Uterus (tissue), 4 donors: ENCODE data around the gene UPP1. TPM values are rescaled to one million over a fixed set of nuclear protein-coding genes. Genes with fewer than 3 reads are reported as not detected.

ENCODE experiments used
- DNase-seq, 2 donors: peaks; one replicate each; pipeline ENCODE4 v3.0.0-alpha.2; 2019 to 2020
- H3K27ac ChIP-seq, 2 donors: fragments of 200-600 bp; sonication (generic); 1 replicate in 1 of 2; 2 replicates in 1 of 2; pipeline ENCODE4 v1.5.1; 2016 to 2018
- H3K27me3 ChIP-seq, 2 donors: fragments of 200-600 bp; sonication (generic); one replicate each; pipeline ENCODE4 v1.5.1; 2018 to 2019; ENCODE audit warnings: control low read depth in 1 of 2
- H3K36me3 ChIP-seq, 2 donors: fragments of 200-600 bp; sonication (generic); one replicate each; pipeline ENCODE4 v1.5.1; 2019; ENCODE audit warnings: control low read depth in 1 of 2
- H3K4me1 ChIP-seq, 2 donors: fragments of 200-600 bp; sonication (generic); one replicate each; pipeline ENCODE4 v1.5.1; 2018 to 2019; ENCODE audit warnings: control low read depth in 1 of 2
- H3K4me3 ChIP-seq, 2 donors: fragments of 200-600 bp; sonication (generic); 1 replicate in 1 of 2; 2 replicates in 1 of 2; pipeline ENCODE4 v1.5.1; 2018 to 2019; ENCODE audit warnings: mild to moderate bottlenecking in 1 of 2
- H3K9me3 ChIP-seq, 2 donors: fragments of 200-600 bp; sonication (generic); one replicate each; pipeline ENCODE4 v1.5.1; 2019; ENCODE audit warnings: control low read depth in 1 of 2
- POLR2A ChIP-seq, 2 donors: fragments of 450-650 bp; IDR thresholded peaks; one replicate each; pipeline ENCODE4 v1.6.1; 2016; ENCODE audit warnings: antibody characterized with exemption in 2 of 2, mild to moderate bottlenecking in 1 of 2, moderate library complexity in 1 of 2
- intact Hi-C: fragments of 100-400 bp; cut with DNase I; formaldehyde crosslinking; loops from one replicate; pipeline ENCODE4 v1.15.1; 2023; ENCODE audit warnings: low total_unique reads
- total RNA-seq, 4 donors: library from RNA; depleted of rRNA in 3 of 4; stranded (reverse); fragments of >200 nt in 3 of 4; gene quantifications; one replicate each; pipeline versions ENCODE4 v1.1.0 to v1.2.4, GENCODE V29; 2014 to 2023
- TF ChIP-seq, protein P1 (sequence below), 4 experiments: fragments of 200-600 bp in 2 of 4; fragments of 450-650 bp in 2 of 4; sonication (generic) in 2 of 4; IDR thresholded peaks; one replicate each; pipeline ENCODE4 v1.5.1; 2016 to 2019; ENCODE audit warnings: antibody characterized with exemption in 4 of 4, mild to moderate bottlenecking in 2 of 4, moderate library complexity in 1 of 4
- donor health status: DM: yes; HTN: yes; CAD: no.

UPP1 gene
- total RNA-seq, 4 donors from 2014 or later = 1.5 to 25.2 (median 5.4) TPM

DNA sequence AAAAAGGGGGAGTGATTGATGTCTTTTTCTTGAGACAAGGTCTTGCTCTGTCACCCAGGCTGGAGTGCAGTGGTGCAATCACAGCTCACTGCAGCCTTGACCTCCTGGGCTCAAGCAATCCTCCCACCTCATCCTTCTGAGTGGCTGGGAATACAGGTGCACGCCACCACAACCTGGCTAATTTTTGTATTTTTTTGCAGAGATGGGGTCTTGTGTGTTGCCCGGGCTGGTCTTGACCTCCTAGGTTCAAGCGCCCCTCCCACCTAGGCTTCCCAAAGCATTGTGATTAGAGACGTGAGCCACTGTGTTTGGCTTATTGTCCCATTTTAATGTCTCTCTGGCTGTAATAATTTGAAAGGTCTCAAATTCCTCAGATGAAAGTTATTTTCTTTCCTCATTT, 21.8 kb downstream of the UPP1 start:
- H3K27me3 ChIP-seq = no peaks in the 10 kb centered on the region
- H3K36me3 ChIP-seq = no peaks in the 10 kb centered on the region
- H3K9me3 ChIP-seq = no peaks in the 10 kb centered on the region
- DNase-seq = no peak
- TF ChIP-seq, protein P1, sequence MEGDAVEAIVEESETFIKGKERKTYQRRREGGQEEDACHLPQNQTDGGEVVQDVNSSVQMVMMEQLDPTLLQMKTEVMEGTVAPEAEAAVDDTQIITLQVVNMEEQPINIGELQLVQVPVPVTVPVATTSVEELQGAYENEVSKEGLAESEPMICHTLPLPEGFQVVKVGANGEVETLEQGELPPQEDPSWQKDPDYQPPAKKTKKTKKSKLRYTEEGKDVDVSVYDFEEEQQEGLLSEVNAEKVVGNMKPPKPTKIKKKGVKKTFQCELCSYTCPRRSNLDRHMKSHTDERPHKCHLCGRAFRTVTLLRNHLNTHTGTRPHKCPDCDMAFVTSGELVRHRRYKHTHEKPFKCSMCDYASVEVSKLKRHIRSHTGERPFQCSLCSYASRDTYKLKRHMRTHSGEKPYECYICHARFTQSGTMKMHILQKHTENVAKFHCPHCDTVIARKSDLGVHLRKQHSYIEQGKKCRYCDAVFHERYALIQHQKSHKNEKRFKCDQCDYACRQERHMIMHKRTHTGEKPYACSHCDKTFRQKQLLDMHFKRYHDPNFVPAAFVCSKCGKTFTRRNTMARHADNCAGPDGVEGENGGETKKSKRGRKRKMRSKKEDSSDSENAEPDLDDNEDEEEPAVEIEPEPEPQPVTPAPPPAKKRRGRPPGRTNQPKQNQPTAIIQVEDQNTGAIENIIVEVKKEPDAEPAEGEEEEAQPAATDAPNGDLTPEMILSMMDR (IDR thresholded peaks at IDR 0.05) = no peak
- TF ChIP-seq POLR2A (IDR thresholded peaks at IDR 0.05) = no peak
- H3K4me3 ChIP-seq = no peak overlapping the region
- H3K27ac ChIP-seq = no peak overlapping the region
- intact Hi-C loops = loop anchor here (10.0 kb wide), 3 partner anchors 76 to 166 kb away; partner anchors contain the start of genes C7orf57 and PKD1L1
- H3K4me1 ChIP-seq = no peaks in the 10 kb centered on the region

GRCh38 chr7:48111596-48111995, 22.5 kb downstream of the UPP1 start:
- no peak for DNase-seq
- TF ChIP-seq, protein P1 (IDR thresholded peaks at IDR 0.05) = no peak
- TF ChIP-seq POLR2A (IDR thresholded peaks at IDR 0.05) = no peak
- H3K27ac ChIP-seq = no peak overlapping the region
- no peaks in the 10 kb centered on the region for H3K36me3 ChIP-seq
- no peaks in the 10 kb centered on the region for H3K4me1 ChIP-seq
- no peaks in the 10 kb centered on the region for H3K27me3 ChIP-seq
- no peak overlapping the region for H3K4me3 ChIP-seq
- no peaks in the 10 kb centered on the region for H3K9me3 ChIP-seq
- intact Hi-C loops = loop anchor here (10.0 kb wide), 3 partner anchors 77 to 167 kb away; partner anchors contain the start of genes C7orf57 and PKD1L1

DNA sequence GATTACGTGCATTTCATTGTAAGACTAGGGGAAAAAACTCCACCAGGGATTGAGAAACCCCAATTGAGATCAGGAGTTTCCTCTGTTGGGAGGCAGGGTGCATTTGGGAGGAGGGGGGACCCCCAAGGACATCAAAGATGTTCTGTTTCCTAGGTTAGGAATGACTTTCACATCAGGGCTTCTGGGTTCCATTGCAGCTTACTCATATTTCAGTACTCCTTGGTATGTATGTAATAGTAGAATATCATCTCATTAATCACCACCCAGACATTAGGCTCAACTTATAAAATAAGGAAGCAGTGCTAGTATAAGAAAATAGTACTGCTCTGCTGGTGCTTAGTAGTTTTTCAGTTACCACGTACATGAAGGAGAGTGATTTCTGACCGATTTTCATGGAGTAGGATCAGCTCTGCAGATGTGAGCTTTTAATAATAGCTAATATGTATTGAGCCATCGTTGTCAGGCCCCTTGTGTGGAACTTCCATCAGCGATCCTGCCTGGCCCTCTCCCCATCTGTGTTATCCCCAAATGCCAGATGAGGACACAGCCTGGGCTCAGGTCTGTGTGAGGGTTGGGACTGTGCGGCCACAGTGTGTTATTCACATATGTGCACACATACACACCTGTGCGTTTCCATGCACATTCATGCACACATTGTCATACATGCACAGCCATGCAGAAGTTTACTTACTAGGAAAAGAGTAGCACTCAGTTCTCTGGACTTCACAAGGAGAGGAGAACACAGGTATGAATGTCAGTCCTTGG, 23.5 kb downstream of the UPP1 start:
- Histone ChIP-seq H3K27ac (no peak overlapping the region), H3K4me3 (no peak overlapping the region), H3K9me3 (no peaks in the 10 kb centered on the region), H3K4me1 (no peaks in the 10 kb centered on the region), H3K36me3 (no peaks in the 10 kb centered on the region), H3K27me3 (no peaks in the 10 kb centered on the region)
- TF ChIP-seq POLR2A (IDR thresholded peaks at IDR 0.05) = no peak
- TF ChIP-seq, protein P1 (IDR thresholded peaks at IDR 0.05) = no peak
- intact Hi-C loops = loop anchor here (10.0 kb wide), 3 partner anchors 78 to 168 kb away; partner anchors contain the start of genes C7orf57 and PKD1L1
- DNase-seq = no peak

GRCh38 chr7:48113275-48113674, 24.2 kb downstream of the UPP1 start:
- intact Hi-C loops = loop anchor here (10.0 kb wide), 3 partner anchors 78 to 168 kb away; partner anchors contain the start of genes C7orf57 and PKD1L1
- Histone ChIP-seq H3K4me3 (no peak overlapping the region), H3K4me1 (no peaks in the 10 kb centered on the region), H3K27me3 (no peaks in the 10 kb centered on the region), H3K9me3 (no peaks in the 10 kb centered on the region), H3K36me3 (no peaks in the 10 kb centered on the region), H3K27ac (no peak overlapping the region)
- no peak for TF ChIP-seq POLR2A (IDR thresholded peaks at IDR 0.05)
- TF ChIP-seq, protein P1 (IDR thresholded peaks at IDR 0.05) = no peak
- no peak for DNase-seq

- no peaks in the 10 kb centered on the region for H3K9me3 ChIP-seq
- no peaks in the 10 kb centered on the region for H3K36me3 ChIP-seq
- no peak overlapping the region for H3K27ac ChIP-seq
- DNase-seq = no peak
- no peaks in the 10 kb centered on the region for H3K27me3 ChIP-seq
- intact Hi-C loops = loop anchor here (10.0 kb wide), 3 partner anchors 79 to 169 kb away; partner anchors contain the start of genes C7orf57 and PKD1L1
- H3K4me3 ChIP-seq = no peak overlapping the region
- no peak for TF ChIP-seq POLR2A (IDR thresholded peaks at IDR 0.05)
- TF ChIP-seq, protein P1 (IDR thresholded peaks at IDR 0.05) = no peak
- no peaks in the 10 kb centered on the region for H3K4me1 ChIP-seq
Observed at GRCh38 chr7:48114115-48114514, 25.1 kb downstream of the UPP1 start.
